ENCODE measurements around the gene GEN1. TPM values are rescaled to one million over a fixed set of nuclear protein-coding genes. Genes with fewer than 3 reads are reported as not detected.

GEN1 gene
- 8.3 and 17.1 TPM in 2 replicates for total RNA-seq

DNA sequence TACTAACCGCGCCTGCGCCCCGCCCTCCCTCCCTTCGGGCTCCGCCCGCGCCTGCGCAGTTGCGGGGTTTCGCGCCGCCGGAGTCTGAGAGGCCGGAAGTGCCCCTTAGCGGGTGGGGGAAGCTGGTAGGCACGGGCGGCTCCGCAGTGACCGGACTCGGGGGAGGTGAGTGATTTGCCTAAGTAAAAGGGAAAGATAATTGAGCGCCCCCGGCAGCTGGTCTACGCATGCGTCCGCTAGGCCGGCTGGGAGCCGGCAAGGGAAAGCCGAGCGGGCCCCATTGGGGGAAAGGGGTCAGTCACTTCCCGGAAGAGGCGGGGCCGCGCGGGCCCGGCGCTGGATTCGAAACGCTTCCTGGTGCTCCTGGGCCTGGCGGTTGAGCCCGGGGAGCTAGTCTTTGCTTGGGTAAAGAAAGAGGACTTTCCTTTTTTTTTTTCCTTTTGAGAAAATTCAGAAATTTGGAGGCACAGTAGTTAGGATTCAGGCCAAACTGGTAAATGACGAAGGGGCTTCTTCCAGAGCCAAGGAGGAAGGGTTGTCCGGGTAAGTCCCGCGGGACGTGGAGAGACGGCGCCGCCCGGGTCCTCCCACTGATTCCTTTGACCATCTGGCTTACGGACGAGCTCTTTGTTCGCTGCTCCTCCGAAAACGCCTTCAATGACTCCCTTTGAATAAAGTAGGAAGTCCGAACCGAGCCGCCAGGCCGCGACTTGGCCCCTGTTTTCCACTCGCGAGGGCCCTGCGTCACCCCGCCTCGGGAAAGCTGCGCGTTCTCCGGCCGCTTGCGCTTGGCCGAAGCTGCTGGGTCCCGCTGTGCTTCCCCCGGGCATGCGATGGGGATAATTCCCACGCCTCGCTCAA, at the start of gene GEN1, which contains the start of gene SMC6:
Gene GEN1 (plus strand): TSS at position 336 of the 861 bp plus-strand sequence. CDS start 5,806 bp downstream, outside the sequence.
Gene SMC6 (minus strand): TSS at position 8 of the 861 bp plus-strand sequence. CDS start 7,864 bp downstream, outside the sequence.
- peak; percentile 66 for DNase-seq (ENCODE audit: low read depth, low spot score)

DNA sequence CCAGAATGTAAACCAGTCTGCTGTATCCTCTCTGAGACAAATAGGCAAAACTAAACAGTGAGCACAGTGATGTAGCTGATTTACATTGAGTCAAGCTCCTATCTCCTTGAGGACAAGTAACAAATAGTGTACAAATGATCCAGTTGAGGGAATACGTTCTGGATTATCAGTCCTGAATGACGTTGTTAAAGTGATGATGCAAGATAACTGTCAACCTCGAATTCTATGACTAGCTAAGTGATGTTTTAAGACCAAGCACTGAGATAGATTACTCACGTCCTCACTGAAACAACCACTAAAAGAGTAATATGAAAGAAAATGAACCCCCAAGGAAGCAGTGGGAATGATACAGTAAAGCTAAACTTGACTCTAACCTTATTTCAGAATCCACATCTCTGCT, 47.1 kb upstream of the GEN1 start:
- DNase-seq (ENCODE audit: low read depth, low spot score), result no peak

- DNase-seq (ENCODE audit: low read depth, low spot score), result no peak
Measured at GRCh38 chr2:17708501-17708900, 45.4 kb upstream of the GEN1 start.

- no peak for DNase-seq (ENCODE audit: low read depth, low spot score)
Measured at GRCh38 chr2:17709897-17710296, 44.0 kb upstream of the GEN1 start.

GRCh38 chr2:17710547-17711248, 43.2 kb upstream of the GEN1 start:
- DNase-seq (ENCODE audit: low read depth, low spot score), result no peak

DNA sequence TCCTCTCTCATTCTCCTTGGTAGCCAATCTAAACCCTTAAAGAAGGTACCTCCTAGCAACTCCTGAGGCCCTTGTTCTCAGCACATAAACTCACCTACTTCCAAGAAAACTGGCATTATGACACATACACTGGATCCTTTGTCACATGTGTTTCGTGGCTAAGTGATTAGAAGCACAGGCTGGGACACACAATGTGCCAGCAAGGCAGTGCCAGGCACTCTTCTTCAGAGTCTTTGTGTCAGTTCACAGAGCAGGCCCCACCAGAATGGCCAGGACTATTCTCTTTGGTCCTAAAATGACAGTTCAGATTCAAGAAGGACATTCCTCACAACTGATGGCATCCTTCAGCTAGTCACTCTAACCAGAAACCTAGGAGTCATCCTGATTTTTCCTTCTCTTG, 40.6 kb upstream of the GEN1 start:
- no peak for DNase-seq (ENCODE audit: low read depth, low spot score)

GRCh38 chr2:17717666-17718065, 36.3 kb upstream of the GEN1 start:
- DNase-seq (ENCODE audit: low read depth, low spot score), result no peak

GRCh38 chr2:17718689-17719088, 35.2 kb upstream of the GEN1 start:
- no peak for DNase-seq (ENCODE audit: low read depth, low spot score)

DNA sequence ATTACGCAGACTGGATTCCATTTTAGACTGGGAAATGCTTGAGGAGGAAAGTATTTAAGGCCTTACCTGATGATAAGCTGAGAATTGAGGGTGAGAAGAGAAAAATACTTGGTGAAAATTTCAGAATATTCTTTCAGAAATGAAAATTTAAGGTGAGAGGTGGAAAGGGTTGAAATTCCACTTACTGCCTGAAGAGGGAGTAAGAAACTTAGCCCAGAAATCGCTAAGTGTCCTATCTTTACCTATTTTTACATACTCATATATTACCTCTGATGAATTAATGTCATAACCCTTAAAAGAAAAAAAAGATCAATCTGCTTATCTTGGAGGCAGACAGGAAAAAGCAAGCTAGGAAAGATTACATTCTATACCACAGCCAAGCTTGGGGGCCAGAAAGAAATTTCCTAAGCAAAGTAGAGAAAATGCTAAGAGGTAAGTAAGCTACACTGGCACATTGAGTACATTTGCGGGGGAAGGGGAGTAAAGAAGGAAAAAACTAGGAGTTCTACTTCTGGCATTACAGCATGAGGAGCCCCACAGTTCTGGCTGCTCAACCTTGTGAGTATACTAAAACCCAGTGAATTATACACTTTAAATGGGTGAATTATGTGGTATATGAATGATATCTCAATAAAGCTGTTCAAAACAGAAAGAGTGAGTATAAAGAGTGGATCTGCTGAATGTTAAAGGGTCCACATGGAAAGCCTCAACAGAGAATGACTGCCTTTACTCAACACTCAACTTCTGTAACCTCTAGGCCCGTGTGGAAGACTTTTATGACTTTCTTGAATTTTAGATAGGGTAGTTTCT, 34.2 kb upstream of the GEN1 start:
- no peak for DNase-seq (ENCODE audit: low read depth, low spot score)

DNA sequence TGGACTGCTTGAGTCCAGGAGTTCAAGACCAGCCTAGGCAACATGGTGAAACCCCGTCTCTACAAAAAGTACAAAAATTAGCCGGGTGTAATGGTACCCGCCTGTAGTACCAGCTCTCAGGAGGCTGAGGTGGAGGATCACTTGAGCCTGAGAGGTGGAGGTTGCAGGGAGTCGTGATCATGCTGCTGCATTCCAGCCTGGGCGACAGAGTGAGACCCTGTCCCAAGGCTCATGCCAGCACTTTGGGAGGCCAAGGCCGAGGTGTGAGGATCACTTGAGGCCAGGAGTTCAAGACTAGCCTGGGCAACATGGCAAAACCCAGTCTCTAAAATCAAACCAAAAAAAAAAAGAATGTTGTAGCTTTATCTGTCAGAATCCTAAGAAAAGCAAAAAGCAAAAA, 25.7 kb upstream of the GEN1 start:
- no peak for DNase-seq (ENCODE audit: low read depth, low spot score)

DNA sequence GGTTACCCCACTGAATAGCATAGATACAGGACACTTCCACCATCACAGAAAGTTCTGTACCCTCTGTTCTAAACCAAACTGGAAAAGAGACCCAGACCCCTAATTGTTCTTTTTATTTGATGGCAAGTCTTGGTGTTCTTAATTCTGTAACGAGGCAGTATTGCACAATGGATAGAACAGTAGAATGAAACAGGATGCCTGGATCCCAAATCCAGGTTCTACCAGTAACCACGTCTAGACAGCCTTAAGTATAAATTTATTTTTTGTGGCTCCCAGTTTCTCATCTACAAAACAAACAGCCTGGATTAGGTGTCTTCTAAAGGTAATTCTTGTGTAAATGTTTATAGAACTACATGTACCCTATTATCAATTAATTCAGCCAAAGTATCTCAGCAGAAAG, 24.1 kb upstream of the GEN1 start:
- DNase-seq (ENCODE audit: low read depth, low spot score), result no peak

DNA sequence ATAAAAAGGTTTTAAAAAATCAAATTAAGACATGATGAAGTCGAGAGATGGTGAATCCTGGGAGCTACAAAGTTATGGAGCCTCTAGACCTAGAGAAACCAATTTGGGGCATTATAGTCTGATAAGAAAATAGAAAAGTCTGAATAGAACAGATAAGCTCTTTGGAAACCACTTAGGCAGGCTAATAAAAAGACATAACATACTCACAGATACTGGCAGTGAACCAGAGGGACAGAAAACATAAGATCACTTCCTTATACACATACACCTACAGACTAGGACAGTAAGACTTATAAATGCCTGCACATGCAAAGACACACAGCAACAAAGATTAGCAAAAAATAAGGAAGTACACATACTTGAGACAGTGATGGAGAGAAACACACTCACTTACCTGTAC, 20.3 kb upstream of the GEN1 start:
- no peak for DNase-seq (ENCODE audit: low read depth, low spot score)

DNA sequence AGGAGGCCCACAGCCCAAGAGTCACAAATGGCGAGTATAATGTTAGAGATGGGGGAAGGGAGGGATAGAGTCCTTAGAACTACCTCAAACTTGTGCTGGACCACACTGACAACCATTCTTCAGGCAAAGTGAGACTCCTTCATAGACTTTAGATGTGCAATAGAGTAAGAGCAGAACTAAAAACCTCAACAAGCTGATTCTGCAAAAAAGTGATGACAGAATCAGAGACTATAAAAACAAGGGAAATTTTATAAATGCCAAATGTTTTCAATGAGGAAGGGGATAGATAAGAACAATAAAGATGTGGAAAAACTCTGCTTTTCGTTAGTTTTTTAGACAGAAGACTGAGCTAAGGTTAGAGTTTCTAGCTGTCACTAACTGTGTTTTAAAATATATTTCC, 18.1 kb upstream of the GEN1 start:
- no peak for DNase-seq (ENCODE audit: low read depth, low spot score)

GRCh38 chr2:17736989-17737388, 16.9 kb upstream of the GEN1 start:
- peak; percentile 79 for DNase-seq (ENCODE audit: low read depth, low spot score)

DNA sequence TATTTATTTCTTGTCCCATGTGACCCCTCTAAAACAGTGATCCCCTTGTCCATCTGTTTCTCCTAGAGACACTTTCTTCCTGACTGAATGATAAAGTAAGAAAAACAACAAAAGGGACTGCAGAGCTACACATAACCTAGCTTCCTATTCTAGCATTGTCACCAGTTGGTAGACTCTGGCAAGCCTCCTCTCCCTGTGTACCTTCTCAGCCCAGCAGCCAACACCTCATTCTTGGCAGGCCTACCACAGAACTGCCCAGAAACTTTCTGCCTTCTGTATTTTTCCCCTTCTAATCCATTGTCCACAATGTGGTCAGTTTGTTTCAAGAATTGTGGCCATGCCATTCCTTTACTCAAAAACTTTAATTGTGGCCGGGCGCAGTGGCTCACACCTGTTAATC, 13.7 kb upstream of the GEN1 start:
- DNase-seq (ENCODE audit: low read depth, low spot score), result no peak

DNA sequence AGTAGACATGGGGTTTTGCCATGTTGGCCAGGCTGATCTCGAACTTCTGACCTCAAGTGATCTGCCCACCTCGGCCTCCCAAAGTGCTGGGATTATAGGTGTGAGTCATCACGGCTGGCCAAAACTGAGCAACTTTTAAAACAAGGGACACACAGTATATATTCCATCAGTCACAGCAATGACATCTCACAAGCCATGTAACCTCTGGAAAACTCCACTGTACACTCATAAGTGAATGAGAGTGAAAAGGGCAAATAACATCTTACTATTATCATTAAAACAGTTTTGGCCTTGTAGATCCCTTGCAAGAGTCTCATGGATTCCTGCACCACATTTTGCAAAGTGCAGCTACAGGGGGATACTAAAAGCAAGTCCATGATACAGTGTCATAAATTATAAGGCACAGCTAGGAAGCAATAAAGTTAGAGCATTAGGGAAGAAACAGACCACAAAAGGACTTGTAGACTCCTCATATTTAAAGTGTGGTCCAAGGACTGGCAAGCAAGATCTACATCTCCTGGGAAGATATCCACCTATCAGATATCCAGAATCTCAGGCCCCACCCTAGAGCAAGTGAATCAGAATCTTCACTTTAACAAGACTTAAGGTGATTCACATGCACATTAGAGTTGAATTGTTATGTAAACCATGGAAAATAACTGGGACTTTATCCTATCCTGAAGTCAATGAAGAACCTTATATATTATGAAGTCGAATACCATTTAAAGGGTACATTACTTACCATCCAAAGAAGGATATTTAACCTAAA, 6.1 kb upstream of the GEN1 start:
- DNase-seq (ENCODE audit: low read depth, low spot score), result no peak

- no peak for DNase-seq (ENCODE audit: low read depth, low spot score)
Measured at GRCh38 chr2:17748745-17749144, 5.2 kb upstream of the GEN1 start.

DNA sequence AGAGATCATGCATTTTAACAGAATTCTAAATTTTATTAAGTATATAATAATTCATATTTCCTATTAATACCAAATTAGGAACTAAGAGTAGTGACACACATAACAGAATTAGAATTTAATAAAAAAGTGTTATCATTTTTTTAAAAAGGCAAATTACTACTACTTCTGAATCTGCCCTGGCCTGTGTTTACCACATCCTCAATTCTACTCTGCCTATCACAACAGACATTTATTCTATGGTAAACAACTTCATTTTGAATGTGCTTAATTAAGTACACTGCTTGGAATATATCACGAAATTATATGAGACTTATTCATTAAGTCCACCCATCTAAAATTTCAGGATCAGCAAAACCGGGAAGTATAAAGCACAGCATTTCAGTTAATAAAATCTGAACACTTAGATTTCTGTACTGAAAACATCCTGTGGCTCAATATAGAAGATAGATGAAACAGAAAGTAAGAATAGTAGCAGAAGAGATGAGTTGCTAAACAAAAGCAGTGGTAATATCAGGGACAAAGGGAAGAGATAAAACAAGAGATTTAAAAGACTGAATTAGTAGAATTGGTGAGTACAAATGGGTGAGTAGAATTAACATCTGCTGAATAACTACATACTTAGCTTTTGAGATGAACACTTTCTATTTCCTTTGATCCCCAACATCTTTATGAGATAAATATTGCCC, 4.0 kb upstream of the GEN1 start:
- no peak for DNase-seq (ENCODE audit: low read depth, low spot score)

GRCh38 chr2:17752246-17752645, 1.7 kb upstream of the GEN1 start:
- DNase-seq (ENCODE audit: low read depth, low spot score), result no peak
